Stimulated activated CD4-positive, alpha-beta T cell treated with anti-CD3 and anti-CD28 coated beads, Interleukin-1b, Interleukin-23, amount 100 ng/mL, for 24 hours (primary cell): ENCODE results near the gene GUCA2B.

Experiments
- DNase-seq, 4 experiments: peaks; one replicate each; pipeline ENCODE4 v3.0.0-alpha.2; 2020; ENCODE audit warnings: low read depth in 4 of 4, low spot score in 1 of 4

GUCA2B gene

GRCh38 chr1:42142894-42143675, 10.1 kb upstream of the GUCA2B start:
- no peak for DNase-seq

DNA sequence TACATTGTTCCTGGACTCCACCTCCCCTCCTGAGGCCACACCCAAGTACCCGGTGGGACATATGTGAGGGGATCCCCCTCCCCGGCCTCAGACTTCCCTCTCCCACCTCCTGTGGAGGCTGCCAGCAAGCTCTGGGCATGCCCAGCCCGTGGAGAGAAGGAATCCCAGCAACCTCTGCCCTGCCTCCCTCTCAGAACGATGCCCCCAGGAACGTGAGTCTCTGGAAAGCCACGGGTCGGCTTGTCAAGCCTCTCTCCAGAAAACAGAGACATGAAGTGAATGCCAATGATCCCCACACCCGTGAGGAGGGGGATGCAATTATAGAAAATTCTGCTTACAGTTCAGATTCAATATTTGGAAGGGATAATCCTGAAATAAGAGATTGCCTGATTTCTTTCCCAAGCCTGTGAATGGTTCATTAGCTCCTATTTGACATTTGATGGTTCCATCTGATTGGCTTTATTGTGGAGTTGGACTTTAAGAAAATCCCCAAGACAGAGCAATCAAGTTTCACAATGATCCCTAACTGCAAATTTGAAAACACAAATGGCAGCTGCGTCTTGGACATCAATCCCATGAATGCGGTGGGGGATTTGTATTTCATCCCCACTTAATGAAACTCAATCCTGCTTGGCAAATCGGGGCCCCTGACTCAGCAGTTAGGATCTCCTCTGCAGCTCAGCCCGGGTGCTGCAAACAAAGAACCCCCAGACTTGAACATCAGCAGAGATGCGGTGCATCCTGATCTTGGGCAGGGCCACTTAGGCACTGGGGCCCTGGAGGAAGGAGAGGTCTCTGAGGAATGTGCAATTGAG, 9.1 kb upstream of the GUCA2B start:
- DNase-seq, result no peak

DNA sequence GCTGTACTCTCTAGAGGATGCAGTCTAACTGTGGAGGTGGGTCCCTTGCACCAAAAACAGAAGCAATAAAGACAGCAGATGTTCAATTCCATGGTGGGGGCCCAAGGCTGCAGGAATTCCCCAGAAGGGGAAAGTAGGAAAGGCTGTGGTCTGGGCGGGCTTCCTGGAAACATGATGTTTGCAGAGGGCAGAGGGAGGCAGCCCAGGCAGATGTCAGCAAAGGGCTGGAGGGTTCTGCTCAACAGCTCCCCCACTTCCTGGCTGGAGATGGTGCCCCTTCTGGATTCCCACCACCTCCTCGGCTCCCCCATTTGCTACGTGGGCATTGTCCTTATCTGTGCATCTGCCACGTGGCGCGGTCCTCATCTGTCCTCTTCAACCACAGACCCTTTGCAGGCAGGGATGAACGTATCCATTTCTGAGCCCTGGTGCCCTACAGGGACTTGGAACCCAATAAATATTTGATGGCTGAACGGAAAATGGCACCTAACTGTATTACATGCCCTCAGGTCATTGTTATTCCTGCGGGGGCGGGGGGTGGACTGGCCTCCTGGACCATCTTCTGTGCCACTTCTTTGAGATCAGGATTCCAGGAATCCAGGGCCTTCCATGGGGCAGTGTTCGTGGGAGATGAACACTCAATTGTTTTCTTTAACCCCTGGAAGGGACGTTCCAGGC, 8.4 kb upstream of the GUCA2B start:
- no peak for DNase-seq

- DNase-seq, result no peak
Measured at GRCh38 chr1:42145389-42145716, 7.9 kb upstream of the GUCA2B start.

GRCh38 chr1:42145764-42146625, 7.2 kb upstream of the GUCA2B start:
- DNase-seq, result no peak

DNA sequence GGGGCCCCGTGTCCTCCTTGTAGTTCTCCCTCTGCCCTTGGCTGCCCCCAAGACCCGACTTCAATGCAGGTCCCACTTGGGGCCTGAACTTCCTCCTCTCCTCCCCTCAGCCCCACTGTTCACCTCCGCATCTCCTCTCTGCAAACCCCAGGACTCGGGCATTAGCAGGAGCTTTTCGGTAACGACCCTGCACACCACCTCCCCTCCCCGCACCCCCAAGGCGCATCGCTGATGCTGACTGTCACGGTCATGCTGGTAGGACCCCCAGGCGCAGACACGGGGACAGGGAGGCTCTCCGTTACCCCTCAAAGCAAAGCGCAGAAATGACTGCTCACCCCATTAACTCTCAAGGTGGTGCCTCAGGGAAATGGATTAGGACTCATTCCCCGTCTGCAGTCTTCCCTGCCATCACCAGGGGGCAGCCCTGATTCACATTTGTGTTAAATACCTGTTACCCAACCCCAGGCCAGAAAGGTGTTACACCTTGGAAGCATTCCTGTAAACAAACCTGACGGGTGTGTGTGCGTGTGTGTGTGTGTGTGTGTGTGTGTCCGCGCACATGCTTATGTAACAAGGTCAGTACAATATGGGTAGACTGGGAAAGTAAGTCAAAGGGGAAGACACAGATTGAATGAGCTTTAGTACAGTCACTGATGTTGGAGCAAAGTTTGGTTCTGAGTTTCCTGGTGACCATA, 6.4 kb upstream of the GUCA2B start:
- DNase-seq, result peak; percentile 21 to 55 (median 48)

DNA sequence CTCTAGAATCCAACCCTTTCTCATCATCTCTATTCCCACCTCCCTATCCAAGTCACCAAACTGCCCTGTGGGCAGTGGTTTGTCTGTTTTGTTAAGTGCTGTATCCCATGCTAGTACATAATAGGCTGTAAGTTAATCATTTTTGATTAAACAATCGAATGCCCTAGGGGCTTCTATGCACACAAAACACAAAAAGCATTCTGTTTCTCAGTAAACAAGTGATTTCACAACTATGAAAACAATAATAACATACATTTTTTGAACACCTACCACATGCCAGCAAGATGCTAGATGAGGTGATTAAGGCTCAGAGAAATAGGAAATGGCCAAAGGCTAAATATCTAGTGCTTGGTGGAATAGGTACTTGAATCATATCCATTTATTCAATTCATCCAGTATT, 5.0 kb upstream of the GUCA2B start:
- no peak for DNase-seq

GRCh38 chr1:42150651-42151050, 2.6 kb upstream of the GUCA2B start:
- no peak for DNase-seq

DNA sequence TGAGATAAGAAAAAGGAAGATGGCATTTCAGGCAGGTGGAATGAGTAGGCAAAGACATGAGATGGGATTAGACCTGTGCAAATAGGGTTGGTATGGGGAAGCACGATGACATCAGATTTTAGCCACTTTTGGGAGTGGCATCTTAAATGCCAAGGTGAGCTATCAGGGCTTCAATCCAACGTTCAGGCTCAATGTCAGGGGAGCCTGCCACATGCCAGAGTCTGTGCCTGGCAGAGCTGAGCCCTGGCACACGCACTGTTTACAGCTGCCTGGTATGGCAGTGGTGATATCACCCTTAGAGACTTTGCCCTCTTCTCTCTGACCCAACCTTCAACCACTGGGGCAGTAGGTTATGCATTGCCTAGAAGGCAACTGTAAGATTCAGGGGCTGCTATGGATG, 1.1 kb upstream of the GUCA2B start:
- DNase-seq, result no peak

GRCh38 chr1:42153624-42154023, 414 bp downstream of the GUCA2B start:
- DNase-seq, result no peak

DNA sequence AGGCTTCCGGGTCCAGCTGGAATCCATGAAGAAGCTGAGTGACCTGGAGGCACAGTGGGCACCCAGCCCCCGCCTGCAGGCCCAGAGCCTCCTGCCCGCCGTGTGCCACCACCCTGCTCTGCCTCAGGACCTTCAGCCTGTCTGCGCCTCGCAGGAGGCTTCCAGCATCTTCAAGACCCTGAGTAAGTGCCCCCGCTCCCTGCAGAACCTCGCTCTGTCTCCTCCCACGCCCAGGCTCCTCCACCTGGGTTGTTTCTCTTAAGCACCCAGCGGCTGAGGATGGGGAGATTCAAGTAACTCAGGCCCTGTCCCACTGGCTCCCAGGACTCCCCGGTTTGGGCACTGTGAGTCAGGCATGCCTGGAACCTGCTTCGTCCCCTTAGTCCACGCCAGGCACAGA, 1.5 kb downstream of the GUCA2B start:
- no peak for DNase-seq

GRCh38 chr1:42155362-42155761, 2.2 kb downstream of the GUCA2B start:
- DNase-seq, result no peak

GRCh38 chr1:42157667-42158066, 4.5 kb downstream of the GUCA2B start:
- no peak for DNase-seq

DNA sequence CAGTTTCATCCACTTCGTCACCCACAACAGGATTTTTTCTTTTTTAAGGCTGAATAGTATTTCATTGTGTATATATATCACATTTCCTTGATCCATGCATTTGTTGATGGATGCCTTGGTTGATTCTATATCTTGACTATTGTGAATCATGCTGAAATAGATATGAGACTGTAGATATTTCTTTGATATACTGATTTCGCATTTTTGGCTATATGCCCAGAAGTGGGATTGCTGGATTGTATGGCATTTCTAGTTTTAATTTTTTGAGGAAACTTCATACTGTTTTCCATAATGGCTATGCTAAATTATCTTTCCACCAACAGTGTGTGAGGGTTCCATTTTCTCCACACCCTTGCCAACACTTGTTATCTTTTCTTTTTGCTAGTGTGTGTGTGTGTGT, 5.0 kb downstream of the GUCA2B start:
- DNase-seq, result no peak

GRCh38 chr1:42162181-42162580, 9.0 kb downstream of the GUCA2B start:
- no peak for DNase-seq

DNA sequence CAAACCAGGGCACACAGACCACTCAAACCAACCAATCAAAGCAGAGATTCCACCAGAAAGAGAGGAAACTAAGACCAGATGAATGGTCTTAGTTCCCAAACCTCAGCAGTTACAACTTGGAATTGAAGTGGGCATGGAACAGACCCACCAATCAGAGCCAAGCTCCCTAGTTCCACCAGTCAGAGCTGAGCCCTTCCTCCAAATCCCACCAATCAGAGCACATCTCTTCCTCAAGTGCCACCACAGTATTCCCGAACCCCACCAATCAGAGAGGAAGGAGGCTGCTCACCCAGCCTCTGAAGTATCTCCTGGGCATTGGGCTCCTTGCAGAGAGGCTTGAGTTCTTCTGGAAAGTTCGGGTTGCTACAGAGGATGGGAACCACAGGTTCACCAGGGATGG, 9.9 kb downstream of the GUCA2B start:
- DNase-seq, result no peak

GRCh38 chr1:42163536-42164503, 10.6 kb downstream of the GUCA2B start:
- no peak for DNase-seq

GRCh38 chr1:42164551-42165420, 11.6 kb downstream of the GUCA2B start, which contains the start of gene GUCA2A:
TSS of gene GUCA2A (minus strand) at chr1:42164745. CDS start at chr1:42164712, 33 bp downstream.
- no peak for DNase-seq
